OCI-LY1 (cell line): ENCODE results near the gene LMBRD2.

ENCODE experiments used
- EZH2 ChIP-seq: fragments of 200-600 bp; sonication (generic), shearing (Covaris generic); IDR thresholded peaks from 2 replicates; pipeline ENCODE4 v1.8.0; 2017; ENCODE audit warnings: borderline replicate concordance, mixed run types, mild to moderate bottlenecking, antibody characterized with exemption, low read length, moderate library complexity, mixed read lengths
- TF ChIP-seq, protein P1 (sequence below): fragments of 200-600 bp; sonication (generic), shearing (Covaris generic); IDR thresholded peaks from 2 replicates; pipeline ENCODE4 v1.5.1; 2017; ENCODE audit warnings: mild to moderate bottlenecking, antibody characterized with exemption, low read length, moderate library complexity, mixed read lengths

DNA sequence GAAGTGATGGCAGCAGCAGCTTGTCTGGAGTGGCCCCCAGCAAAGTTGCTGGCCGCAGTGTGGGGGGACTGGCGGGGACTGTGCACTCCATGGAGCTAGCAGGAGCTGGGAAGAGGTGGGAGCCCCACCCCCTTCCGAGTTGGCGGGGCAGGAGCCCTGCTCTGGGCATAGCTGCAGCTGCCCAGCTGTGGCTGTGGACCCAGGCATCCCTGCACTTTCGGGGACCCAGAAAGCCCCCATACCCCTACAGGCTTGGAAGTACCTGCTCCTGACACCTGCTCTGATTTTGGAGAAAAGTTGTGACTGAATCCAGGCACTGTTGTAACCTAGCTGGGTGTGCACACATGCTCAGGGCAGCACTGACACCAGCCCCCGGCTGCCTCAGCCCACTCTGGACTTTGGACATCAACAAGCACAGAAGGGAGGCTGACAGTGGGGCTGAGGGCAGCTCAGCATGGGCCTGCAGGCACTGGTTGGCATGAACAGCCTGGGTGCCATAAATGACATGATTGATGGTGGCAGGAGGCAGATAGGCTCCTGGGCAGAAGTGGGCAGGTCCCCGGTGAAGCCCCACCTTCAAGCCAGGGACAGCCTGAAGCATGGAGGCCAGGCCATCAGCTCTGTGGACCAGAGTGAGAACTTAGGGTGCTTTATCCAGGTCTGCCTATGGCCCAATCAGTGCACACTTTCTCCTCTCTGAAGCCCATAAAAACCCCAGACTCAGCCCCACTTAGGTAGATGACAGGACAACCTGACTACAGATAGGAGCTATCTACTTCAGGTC lies 12.6 kb downstream of the LMBRD2 start:
- TF ChIP-seq EZH2, result no peak
- TF ChIP-seq, protein P1, sequence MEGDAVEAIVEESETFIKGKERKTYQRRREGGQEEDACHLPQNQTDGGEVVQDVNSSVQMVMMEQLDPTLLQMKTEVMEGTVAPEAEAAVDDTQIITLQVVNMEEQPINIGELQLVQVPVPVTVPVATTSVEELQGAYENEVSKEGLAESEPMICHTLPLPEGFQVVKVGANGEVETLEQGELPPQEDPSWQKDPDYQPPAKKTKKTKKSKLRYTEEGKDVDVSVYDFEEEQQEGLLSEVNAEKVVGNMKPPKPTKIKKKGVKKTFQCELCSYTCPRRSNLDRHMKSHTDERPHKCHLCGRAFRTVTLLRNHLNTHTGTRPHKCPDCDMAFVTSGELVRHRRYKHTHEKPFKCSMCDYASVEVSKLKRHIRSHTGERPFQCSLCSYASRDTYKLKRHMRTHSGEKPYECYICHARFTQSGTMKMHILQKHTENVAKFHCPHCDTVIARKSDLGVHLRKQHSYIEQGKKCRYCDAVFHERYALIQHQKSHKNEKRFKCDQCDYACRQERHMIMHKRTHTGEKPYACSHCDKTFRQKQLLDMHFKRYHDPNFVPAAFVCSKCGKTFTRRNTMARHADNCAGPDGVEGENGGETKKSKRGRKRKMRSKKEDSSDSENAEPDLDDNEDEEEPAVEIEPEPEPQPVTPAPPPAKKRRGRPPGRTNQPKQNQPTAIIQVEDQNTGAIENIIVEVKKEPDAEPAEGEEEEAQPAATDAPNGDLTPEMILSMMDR, result no peak
